HCT116 (cell line): ENCODE measurements around the gene CYSTM1. TPM values are rescaled to one million over a fixed set of nuclear protein-coding genes. Genes with fewer than 3 reads are reported as not detected.

Experiments
- ATAC-seq: fragments of 200-7000 bp; cut with Tn5 transposase; 2 replicates; pipeline ENCODE4 v1.9.1; 2020; ENCODE audit warnings: mild to moderate bottlenecking, moderate library complexity
- BruUV-seq: library from RNA; stranded (reverse); fragments of 400-500 nt; replicated peaks from 2 replicates; lab custom pipeline; 2021; lab: Mats Ljungman, UMichigan
- CTCF ChIA-PET: fragments of 300-600 bp; sonication (Branson Sonifier 250); formaldehyde crosslinking; loops from one replicate; lab custom pipeline; 2021; ENCODE audit warnings: antibody characterized with exemption; lab: Charles Lee
- POLR2A ChIA-PET: fragments of 300-600, 350-600 bp; sonication (Branson Sonifier 250); formaldehyde crosslinking; loops from one replicate; lab custom pipeline; 2021; ENCODE audit warnings: antibody characterized with exemption; lab: Charles Lee
- RAD21 ChIA-PET, 2 experiments: fragments of 300-600 bp; sonication (Branson Sonifier 250); formaldehyde crosslinking; loops; one replicate each; lab custom pipeline; 2023; ENCODE audit warnings: low total read pairs in 2 of 2; ENCODE audit not compliant: uncharacterized antibody in 2 of 2, unreplicated experiment in 2 of 2, low non-redundant PET in 1 of 2; lab: Charles Lee
- DNase-seq: peaks from one replicate; pipeline ENCODE4 v3.0.0-alpha.2; 2010; ENCODE audit warnings: low read depth, low spot score
- H2AFZ ChIP-seq: fragments of 200-600 bp; shearing (Covaris generic), sonication (generic); 2 replicates; pipeline ENCODE4 v1.6.1; 2017; ENCODE audit warnings: low read depth, mixed run types, mixed read lengths, antibody characterized with exemption, low read length; ENCODE audit not compliant: poor library complexity, severe bottlenecking
- H3K27ac ChIP-seq: 2 replicates; pipeline ENCODE4 v1.5.1; 2012; ENCODE audit warnings: low read depth, low read length
- H3K27me3 ChIP-seq: fragments of 200-600 bp; sonication (generic); 2 replicates; pipeline ENCODE4 v1.6.1; 2016; ENCODE audit warnings: mixed run types, low read length, mixed read lengths; ENCODE audit not compliant: insufficient read depth
- H3K36me3 ChIP-seq, 2 experiments: fragments of 200-500 bp in 1 of 2; fragments of 200-600 bp in 1 of 2; sonication (Bioruptor generic) in 1 of 2; sonication (generic) in 1 of 2; 2 replicates each; pipeline versions ENCODE4 v1.5.1 to v1.6.1; 2014 to 2016; ENCODE audit warnings: low read length in 2 of 2, inconsistent platforms in 1 of 2, mixed read lengths in 1 of 2, mixed run types in 1 of 2; ENCODE audit not compliant: insufficient read depth in 2 of 2, control insufficient read depth in 1 of 2
- H3K4me1 ChIP-seq, 2 experiments: fragments of 200-600 bp in 1 of 2; sonication (generic) in 1 of 2; 2 replicates each; pipeline versions ENCODE4 v1.5.1 to v1.6.1; 2012 to 2017; ENCODE audit warnings: low read length in 2 of 2, inconsistent platforms in 1 of 2, mild to moderate bottlenecking in 1 of 2, mixed read lengths in 1 of 2, mixed run types in 1 of 2, moderate library complexity in 1 of 2; ENCODE audit not compliant: insufficient read depth in 2 of 2, control insufficient read depth in 1 of 2
- H3K4me2 ChIP-seq: fragments of 200-600 bp; sonication (generic); 2 replicates; pipeline ENCODE4 v1.6.1; 2017; ENCODE audit warnings: mixed run types, low read length, mixed read lengths
- H3K4me3 ChIP-seq, 2 experiments: fragments of 200-600 bp in 1 of 2; sonication (generic) in 1 of 2; replicated peaks in 1 of 2; 2 replicates each; pipeline ENCODE4 v1.5.1; 2011 to 2016; ENCODE audit warnings: low read length in 2 of 2, control low read depth in 1 of 2, low read depth in 1 of 2, mild to moderate bottlenecking in 1 of 2, mixed read lengths in 1 of 2, mixed run types in 1 of 2
- H3K79me2 ChIP-seq: fragments of 200-600 bp; sonication (generic); 2 replicates; pipeline ENCODE4 v1.6.1; 2017; ENCODE audit warnings: mild to moderate bottlenecking, mixed run types, low read length, moderate library complexity, mixed read lengths; ENCODE audit not compliant: insufficient read depth
- H3K9ac ChIP-seq: fragments of 200-600 bp; sonication (generic); 2 replicates; pipeline ENCODE4 v1.6.1; 2016; ENCODE audit warnings: low read length, mixed read lengths
- H3K9me2 ChIP-seq: fragments of 200-600 bp; sonication (generic), shearing (Covaris generic); 2 replicates; pipeline ENCODE4 v1.6.1; 2017; ENCODE audit warnings: mixed run types, mild to moderate bottlenecking, moderate library complexity; ENCODE audit not compliant: insufficient read depth
- H3K9me3 ChIP-seq, 2 experiments: fragments of 200-500 bp in 1 of 2; fragments of 200-600 bp in 1 of 2; sonication (Bioruptor generic) in 1 of 2; sonication (generic) in 1 of 2; 2 replicates each; pipeline ENCODE4 v1.6.1; 2014 to 2017; ENCODE audit warnings: low read length in 2 of 2, mixed read lengths in 2 of 2, inconsistent platforms in 1 of 2, low read depth in 1 of 2, mild to moderate bottlenecking in 1 of 2, mixed run types in 1 of 2, moderate library complexity in 1 of 2; ENCODE audit not compliant: control insufficient read depth in 1 of 2, insufficient read depth in 1 of 2
- H4K20me1 ChIP-seq: fragments of 200-600 bp; sonication (generic), shearing (Covaris generic); 2 replicates; pipeline ENCODE4 v1.6.1; 2017; ENCODE audit warnings: mixed run types, mild to moderate bottlenecking, moderate library complexity; ENCODE audit not compliant: insufficient read depth
- CEBPB ChIP-seq: IDR thresholded peaks from 2 replicates; pipeline ENCODE4 v1.6.1; 2012; ENCODE audit warnings: low read depth
- EGR1 ChIP-seq: IDR thresholded peaks from 2 replicates; pipeline ENCODE4 v1.6.1; 2012; ENCODE audit warnings: low read depth
- ELF1 ChIP-seq: IDR thresholded peaks from 2 replicates; pipeline ENCODE4 v1.6.1; 2012; ENCODE audit warnings: low read depth, borderline replicate concordance
- EZH2phosphoT487 ChIP-seq: fragments of 200-600 bp; IDR thresholded peaks from 2 replicates; pipeline ENCODE4 v1.6.1; 2018; ENCODE audit warnings: antibody characterized with exemption, borderline replicate concordance
- POLR2AphosphoS5 ChIP-seq: IDR thresholded peaks from 2 replicates; pipeline ENCODE4 v1.6.1; 2011; ENCODE audit warnings: mild to moderate bottlenecking, low read depth, low read length, moderate library complexity
- RAD21 ChIP-seq: IDR thresholded peaks from 2 replicates; pipeline ENCODE4 v1.6.1; 2012; ENCODE audit warnings: low read depth, mild to moderate bottlenecking
- SIN3A ChIP-seq: IDR thresholded peaks from 2 replicates; pipeline ENCODE4 v1.6.1; 2012; ENCODE audit warnings: low read depth
- SP1 ChIP-seq: IDR thresholded peaks from 2 replicates; pipeline ENCODE4 v1.6.1; 2012; ENCODE audit warnings: low read depth
- SRF ChIP-seq: IDR thresholded peaks from 2 replicates; pipeline ENCODE4 v1.6.1; 2012; ENCODE audit warnings: low read depth
- TCF7L2 ChIP-seq: IDR thresholded peaks from 2 replicates; pipeline ENCODE4 v1.7.0; 2011; ENCODE audit warnings: borderline replicate concordance, inconsistent platforms; ENCODE audit not compliant: insufficient read depth, insufficient read length; ENCODE audit errors: extremely low read depth
- YY1 ChIP-seq: IDR thresholded peaks from 2 replicates; pipeline ENCODE4 v1.6.1; 2011; ENCODE audit warnings: low read length, low read depth, moderate library complexity, mild to moderate bottlenecking; ENCODE audit not compliant: insufficient replicate concordance; ENCODE audit errors: extremely low read depth
- ZFX ChIP-seq: fragments of 450-650 bp; IDR thresholded peaks from 2 replicates; pipeline ENCODE4 v1.6.1; 2017
- intact Hi-C: fragments of 100-400 bp; cut with micrococcal nuclease; formaldehyde crosslinking; loops from 2 replicates; pipeline ENCODE4 v1.10.0; 2022
- total RNA-seq: library from RNA; stranded (reverse); gene quantifications from one replicate; pipeline ENCODE4 v1.2.1, GENCODE V29; 2021; ENCODE audit not compliant: unreplicated experiment
- TF ChIP-seq, protein P1 (sequence below): IDR thresholded peaks from 2 replicates; pipeline ENCODE4 v1.6.1; 2012
- TF ChIP-seq, protein P2 (sequence below): IDR thresholded peaks from 2 replicates; pipeline ENCODE4 v1.6.1; 2011; ENCODE audit warnings: mild to moderate bottlenecking, low read length, moderate library complexity; ENCODE audit not compliant: insufficient replicate concordance; ENCODE audit errors: extremely low read depth
- TF ChIP-seq, protein P3 (sequence below), 3 experiments: fragments of 200-600 bp in 1 of 3; sonication (generic) in 1 of 3; IDR thresholded peaks in 2 of 3; conservative IDR thresholded peaks in 1 of 3; 2 replicates each; pipeline ENCODE4 v1.5.1; 2012 to 2017; ENCODE audit warnings: low read depth in 2 of 3, low read length in 2 of 3, antibody characterized with exemption in 1 of 3, borderline replicate concordance in 1 of 3, control low read depth in 1 of 3, mild to moderate bottlenecking in 1 of 3, mixed read lengths in 1 of 3, mixed run types in 1 of 3, moderate library complexity in 1 of 3; ENCODE audit not compliant: insufficient read depth in 1 of 3

CYSTM1 gene
- total RNA-seq, 1 experiment from 2014 or later, result 56.0 TPM

DNA sequence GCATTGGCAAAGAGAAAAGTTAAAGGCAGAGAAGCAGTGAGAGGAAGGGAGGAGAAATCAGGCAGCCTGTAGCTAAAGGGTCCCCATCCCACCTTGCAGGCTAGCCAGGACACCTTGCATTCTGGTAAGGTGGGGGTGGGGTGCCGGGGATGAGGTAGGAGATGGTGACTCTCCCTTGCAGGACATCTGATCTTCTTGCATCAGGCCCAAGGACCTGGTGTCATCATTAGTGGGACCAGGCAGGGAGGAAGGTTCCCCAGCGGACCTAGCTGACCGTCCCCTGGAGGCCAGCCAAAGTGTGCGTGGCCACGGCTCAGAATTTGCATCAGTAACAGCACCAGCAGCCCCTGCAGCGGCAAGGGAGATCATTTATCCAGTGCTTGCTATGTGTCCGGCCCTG lies 21.7 kb upstream of the CYSTM1 start:
- H4K20me1 ChIP-seq, result no peaks in the 10 kb centered on the region
- no peak for ATAC-seq
- TF ChIP-seq ELF1 (no peak), SRF (no peak), POLR2AphosphoS5 (no peak), TCF7L2 (no peak), CEBPB (no peak), SIN3A (no peak)
- TF ChIP-seq, protein P1, sequence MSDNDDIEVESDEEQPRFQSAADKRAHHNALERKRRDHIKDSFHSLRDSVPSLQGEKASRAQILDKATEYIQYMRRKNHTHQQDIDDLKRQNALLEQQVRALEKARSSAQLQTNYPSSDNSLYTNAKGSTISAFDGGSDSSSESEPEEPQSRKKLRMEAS, result no peak
- H3K4me1 ChIP-seq, result peaks cover 6 to 27% of the 10 kb centered on the region in 2 experiments; a peak in 3 of 4 replicates
- no peaks in the 10 kb centered on the region for H3K9me3 ChIP-seq
- H3K9me2 ChIP-seq, result no peaks in the 10 kb centered on the region
- no peaks in the 10 kb centered on the region for H3K36me3 ChIP-seq
- no peaks in the 10 kb centered on the region for H3K79me2 ChIP-seq
- no peak overlapping the region for H3K9ac ChIP-seq
- no peaks in the 10 kb centered on the region for H3K27me3 ChIP-seq
- ChIA-PET CTCF (interaction anchor here (1.9 kb wide), 1 partner anchor 9 kb away, joined by 8 read pairs; no protein-coding TSS in a partner anchor), POLR2A (no interaction called here), RAD21 (no interaction called here)
- no peak overlapping the region for H2AFZ ChIP-seq
- no peak overlapping the region for H3K27ac ChIP-seq
- H3K4me2 ChIP-seq, result no peak overlapping the region
- no peak for DNase-seq
- intact Hi-C loops, result loop anchor here (10.0 kb wide), 1 partner anchor 308 kb away; no protein-coding TSS in a partner anchor
- no TSS peak for BruUV-seq
- H3K4me3 ChIP-seq, result no peak overlapping the region

DNA sequence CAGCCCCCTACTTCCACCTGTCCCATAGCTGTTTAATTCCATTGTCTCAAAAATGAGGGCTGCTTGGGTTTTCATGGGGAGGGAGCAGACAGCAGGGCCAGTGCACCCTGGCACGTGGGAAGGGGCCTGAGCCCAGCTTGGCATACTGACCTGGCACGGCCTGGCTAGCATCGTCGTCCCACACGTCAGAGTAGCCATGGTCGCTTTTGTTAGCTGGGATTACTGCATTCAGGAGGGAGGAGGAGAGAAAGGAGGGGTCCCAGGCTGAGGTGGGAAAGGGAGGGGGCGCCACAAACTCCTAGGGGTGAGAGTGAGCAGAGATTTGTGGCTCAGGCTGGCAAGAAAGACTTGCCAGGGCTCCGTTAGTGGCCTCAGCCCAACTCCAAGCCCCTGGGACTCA lies 21.1 kb upstream of the CYSTM1 start:
- no peak overlapping the region for H3K4me3 ChIP-seq
- H3K79me2 ChIP-seq, result no peaks in the 10 kb centered on the region
- H3K9ac ChIP-seq, result no peak overlapping the region
- no peak overlapping the region for H3K27ac ChIP-seq
- RAD21 ChIA-PET, result no interaction called here
- no peaks in the 10 kb centered on the region for H3K27me3 ChIP-seq
- H2AFZ ChIP-seq, result no peak overlapping the region
- intact Hi-C loops, result loop anchor here (10.0 kb wide), 1 partner anchor 309 kb away; no protein-coding TSS in a partner anchor
- ATAC-seq, result no peak
- POLR2A ChIA-PET, result no interaction called here
- no peaks in the 10 kb centered on the region for H3K9me3 ChIP-seq
- no peak for DNase-seq
- CTCF ChIA-PET, result interaction anchor here (0.9 to 2.1 kb wide), 5 partner anchors 8 to 379 kb away, joined by 3 to 8 read pairs (median 5); no protein-coding TSS in a partner anchor
- no peaks in the 10 kb centered on the region for H4K20me1 ChIP-seq
- no peak overlapping the region for H3K4me2 ChIP-seq
- no TSS peak for BruUV-seq
- no peaks in the 10 kb centered on the region for H3K9me2 ChIP-seq
- H3K4me1 ChIP-seq, result peaks cover 6 to 22% of the 10 kb centered on the region in 2 experiments; a peak in 3 of 4 replicates
- H3K36me3 ChIP-seq, result no peaks in the 10 kb centered on the region
- TF ChIP-seq ZFX (no peak), RAD21 (no peak), CEBPB (no peak), EGR1 (no peak), EZH2phosphoT487 (no peak), POLR2AphosphoS5 (no peak), TCF7L2 (no peak), SIN3A (no peak), YY1 (no peak), SP1 (no peak)
- TF ChIP-seq, protein P2, sequence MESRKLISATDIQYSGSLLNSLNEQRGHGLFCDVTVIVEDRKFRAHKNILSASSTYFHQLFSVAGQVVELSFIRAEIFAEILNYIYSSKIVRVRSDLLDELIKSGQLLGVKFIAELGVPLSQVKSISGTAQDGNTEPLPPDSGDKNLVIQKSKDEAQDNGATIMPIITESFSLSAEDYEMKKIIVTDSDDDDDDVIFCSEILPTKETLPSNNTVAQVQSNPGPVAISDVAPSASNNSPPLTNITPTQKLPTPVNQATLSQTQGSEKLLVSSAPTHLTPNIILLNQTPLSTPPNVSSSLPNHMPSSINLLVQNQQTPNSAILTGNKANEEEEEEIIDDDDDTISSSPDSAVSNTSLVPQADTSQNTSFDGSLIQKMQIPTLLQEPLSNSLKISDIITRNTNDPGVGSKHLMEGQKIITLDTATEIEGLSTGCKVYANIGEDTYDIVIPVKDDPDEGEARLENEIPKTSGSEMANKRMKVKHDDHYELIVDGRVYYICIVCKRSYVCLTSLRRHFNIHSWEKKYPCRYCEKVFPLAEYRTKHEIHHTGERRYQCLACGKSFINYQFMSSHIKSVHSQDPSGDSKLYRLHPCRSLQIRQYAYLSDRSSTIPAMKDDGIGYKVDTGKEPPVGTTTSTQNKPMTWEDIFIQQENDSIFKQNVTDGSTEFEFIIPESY, result no peak
- TF ChIP-seq, protein P1, result no peak
- TF ChIP-seq, protein P3, sequence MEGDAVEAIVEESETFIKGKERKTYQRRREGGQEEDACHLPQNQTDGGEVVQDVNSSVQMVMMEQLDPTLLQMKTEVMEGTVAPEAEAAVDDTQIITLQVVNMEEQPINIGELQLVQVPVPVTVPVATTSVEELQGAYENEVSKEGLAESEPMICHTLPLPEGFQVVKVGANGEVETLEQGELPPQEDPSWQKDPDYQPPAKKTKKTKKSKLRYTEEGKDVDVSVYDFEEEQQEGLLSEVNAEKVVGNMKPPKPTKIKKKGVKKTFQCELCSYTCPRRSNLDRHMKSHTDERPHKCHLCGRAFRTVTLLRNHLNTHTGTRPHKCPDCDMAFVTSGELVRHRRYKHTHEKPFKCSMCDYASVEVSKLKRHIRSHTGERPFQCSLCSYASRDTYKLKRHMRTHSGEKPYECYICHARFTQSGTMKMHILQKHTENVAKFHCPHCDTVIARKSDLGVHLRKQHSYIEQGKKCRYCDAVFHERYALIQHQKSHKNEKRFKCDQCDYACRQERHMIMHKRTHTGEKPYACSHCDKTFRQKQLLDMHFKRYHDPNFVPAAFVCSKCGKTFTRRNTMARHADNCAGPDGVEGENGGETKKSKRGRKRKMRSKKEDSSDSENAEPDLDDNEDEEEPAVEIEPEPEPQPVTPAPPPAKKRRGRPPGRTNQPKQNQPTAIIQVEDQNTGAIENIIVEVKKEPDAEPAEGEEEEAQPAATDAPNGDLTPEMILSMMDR (IDR thresholded peaks at IDR 0.05 in 2 of 3, conservative IDR thresholded peaks at IDR 0.05 in 1 of 3; ENCODE audit: borderline replicate concordance in 1 of 3, insufficient read depth in 1 of 3, low read depth in 2 of 3, low read length in 2 of 3), result no peak
